ENCODE measurements around the gene SLC4A4. TPM values are rescaled to one million over a fixed set of nuclear protein-coding genes. Genes with fewer than 3 reads are reported as not detected.

Gene SLC4A4
- total RNA-seq, 2 donors from 2014 or later = 48.3 to 89.2 TPM

DNA sequence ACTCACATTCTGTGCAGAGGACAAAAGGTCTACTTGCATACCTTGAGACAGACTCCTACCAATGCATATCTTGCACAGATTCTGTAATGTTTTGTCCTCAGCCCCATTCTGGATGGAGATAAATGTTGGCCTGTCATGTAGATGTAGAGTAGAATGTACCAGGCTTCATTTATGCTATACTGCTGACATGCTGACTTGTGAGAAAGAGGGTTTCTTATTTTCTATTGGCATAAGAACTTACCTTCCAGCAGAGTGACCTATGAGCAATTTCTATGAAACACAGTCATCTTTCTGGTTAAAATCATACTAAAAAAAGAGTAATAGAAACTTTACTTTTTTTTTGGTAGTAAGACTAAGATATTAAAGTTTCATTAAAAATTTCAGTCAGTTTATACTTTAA lies 17.2 kb downstream of the SLC4A4 start:
- TF ChIP-seq, protein P1, sequence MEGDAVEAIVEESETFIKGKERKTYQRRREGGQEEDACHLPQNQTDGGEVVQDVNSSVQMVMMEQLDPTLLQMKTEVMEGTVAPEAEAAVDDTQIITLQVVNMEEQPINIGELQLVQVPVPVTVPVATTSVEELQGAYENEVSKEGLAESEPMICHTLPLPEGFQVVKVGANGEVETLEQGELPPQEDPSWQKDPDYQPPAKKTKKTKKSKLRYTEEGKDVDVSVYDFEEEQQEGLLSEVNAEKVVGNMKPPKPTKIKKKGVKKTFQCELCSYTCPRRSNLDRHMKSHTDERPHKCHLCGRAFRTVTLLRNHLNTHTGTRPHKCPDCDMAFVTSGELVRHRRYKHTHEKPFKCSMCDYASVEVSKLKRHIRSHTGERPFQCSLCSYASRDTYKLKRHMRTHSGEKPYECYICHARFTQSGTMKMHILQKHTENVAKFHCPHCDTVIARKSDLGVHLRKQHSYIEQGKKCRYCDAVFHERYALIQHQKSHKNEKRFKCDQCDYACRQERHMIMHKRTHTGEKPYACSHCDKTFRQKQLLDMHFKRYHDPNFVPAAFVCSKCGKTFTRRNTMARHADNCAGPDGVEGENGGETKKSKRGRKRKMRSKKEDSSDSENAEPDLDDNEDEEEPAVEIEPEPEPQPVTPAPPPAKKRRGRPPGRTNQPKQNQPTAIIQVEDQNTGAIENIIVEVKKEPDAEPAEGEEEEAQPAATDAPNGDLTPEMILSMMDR (IDR thresholded peaks at IDR 0.05) = no peak
- TF ChIP-seq POLR2AphosphoS5 (IDR thresholded peaks at IDR 0.05) (no peak), POLR2A (IDR thresholded peaks at IDR 0.05) (no peak)
- intact Hi-C loops (cut with DNase I) = no loop called here
- no peaks in the 10 kb centered on the region for H3K9me3 ChIP-seq
- DNase-seq (ENCODE audit: low spot score) = no peak
- no peak overlapping the region for H3K4me3 ChIP-seq
- no peaks in the 10 kb centered on the region for H3K27me3 ChIP-seq (replicated peaks; ENCODE audit: insufficient read depth)
- H3K36me3 ChIP-seq = no peaks in the 10 kb centered on the region
- no peaks in the 10 kb centered on the region for H3K4me1 ChIP-seq (replicated peaks)
- H3K27ac ChIP-seq = no peak overlapping the region

DNA sequence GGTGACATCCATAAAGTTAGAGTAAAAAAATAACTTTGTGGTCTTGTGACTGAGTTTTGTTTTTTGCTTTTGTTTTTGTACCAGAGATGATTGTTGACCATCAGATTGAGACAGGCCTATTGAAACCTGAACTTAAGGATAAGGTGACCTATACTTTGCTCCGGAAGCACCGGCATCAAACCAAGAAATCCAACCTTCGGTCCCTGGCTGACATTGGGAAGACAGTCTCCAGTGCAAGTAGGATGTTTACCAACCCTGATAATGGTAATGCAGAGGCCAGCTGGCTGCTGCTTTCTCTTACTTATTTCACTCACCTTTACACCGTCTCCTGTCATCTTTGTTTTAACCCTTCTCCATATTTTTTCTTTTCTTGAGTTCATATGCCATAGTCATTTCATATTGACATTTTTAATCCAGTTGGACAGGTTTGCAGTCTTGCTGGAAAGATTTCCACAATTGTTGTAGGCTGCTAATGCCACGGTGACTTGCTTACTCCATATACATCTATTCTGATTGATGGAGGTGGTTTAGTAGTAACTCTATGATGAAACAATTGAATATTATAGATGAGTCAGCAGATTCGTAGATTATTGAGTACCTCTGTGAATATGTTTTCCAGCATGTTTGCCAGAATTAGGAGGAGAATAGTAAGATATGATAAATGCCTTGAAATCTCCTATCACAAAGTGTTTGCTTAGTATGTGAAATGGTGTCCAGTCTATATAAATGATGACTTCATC lies 18.3 kb downstream of the SLC4A4 start:
- no peak overlapping the region for H3K27ac ChIP-seq
- H3K27me3 ChIP-seq (replicated peaks; ENCODE audit: insufficient read depth) = no peaks in the 10 kb centered on the region
- no peaks in the 10 kb centered on the region for H3K4me1 ChIP-seq (replicated peaks)
- H3K36me3 ChIP-seq = no peaks in the 10 kb centered on the region
- no peak overlapping the region for H3K4me3 ChIP-seq
- DNase-seq (ENCODE audit: low spot score) = no peak
- 83% methylated on average over 6 of the region's 6 CpGs for WGBS
- intact Hi-C loops (cut with DNase I) = no loop called here
- H3K9me3 ChIP-seq = no peaks in the 10 kb centered on the region
- TF ChIP-seq POLR2AphosphoS5 (IDR thresholded peaks at IDR 0.05) (no peak), POLR2A (IDR thresholded peaks at IDR 0.05) (no peak)
- TF ChIP-seq, protein P1 (IDR thresholded peaks at IDR 0.05) = no peak

DNA sequence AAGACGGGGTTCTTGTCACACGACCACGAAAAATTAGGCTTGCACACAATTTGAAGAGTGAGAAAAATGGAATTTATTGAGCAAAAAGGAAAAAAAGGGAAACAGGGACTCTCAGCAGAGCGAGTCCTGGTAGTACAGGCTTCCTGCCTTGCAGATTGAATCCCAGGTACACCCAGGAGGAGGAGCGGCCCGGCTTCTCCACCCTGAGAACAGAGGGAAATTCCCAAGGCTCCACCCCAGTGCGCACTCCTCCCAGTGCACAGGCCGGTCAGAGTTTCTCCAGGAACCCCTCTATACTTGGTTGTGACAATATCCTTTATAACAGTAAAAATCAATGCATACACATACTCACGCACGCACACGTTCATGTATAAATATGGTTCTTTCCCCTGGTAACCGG lies 22.0 kb downstream of the SLC4A4 start:
- no peaks in the 10 kb centered on the region for H3K27me3 ChIP-seq (replicated peaks; ENCODE audit: insufficient read depth)
- no peak overlapping the region for H3K4me3 ChIP-seq
- 97% methylated on average over 12 of the region's 12 CpGs for WGBS
- H3K36me3 ChIP-seq = no peaks in the 10 kb centered on the region
- no peaks in the 10 kb centered on the region for H3K9me3 ChIP-seq
- DNase-seq (ENCODE audit: low spot score) = no peak
- no peaks in the 10 kb centered on the region for H3K4me1 ChIP-seq (replicated peaks)
- intact Hi-C loops (cut with DNase I) = no loop called here
- H3K27ac ChIP-seq = no peak overlapping the region
- TF ChIP-seq POLR2AphosphoS5 (IDR thresholded peaks at IDR 0.05) (no peak), POLR2A (IDR thresholded peaks at IDR 0.05) (no peak)
- TF ChIP-seq, protein P1 (IDR thresholded peaks at IDR 0.05) = no peak

DNA sequence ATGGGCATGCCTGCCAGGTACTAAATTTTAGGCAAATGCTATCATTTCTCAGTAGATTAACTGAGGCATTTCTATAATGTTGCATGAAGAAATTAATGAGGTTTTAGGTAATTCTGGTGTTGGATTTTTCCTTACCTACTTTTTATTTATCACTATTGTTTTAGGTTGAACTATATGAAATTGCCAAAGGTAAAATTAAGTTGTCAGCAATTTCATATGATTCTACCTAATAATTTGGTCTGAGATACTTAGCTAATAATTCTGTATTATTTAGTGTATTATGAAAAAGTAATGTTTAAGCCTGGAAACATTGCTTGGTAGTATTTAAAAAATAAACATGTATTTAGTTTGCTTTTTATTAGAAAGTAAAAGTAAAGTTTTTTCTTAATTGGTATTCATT lies 22.7 kb downstream of the SLC4A4 start:
- intact Hi-C loops (cut with DNase I) = no loop called here

More for the DNA sequence above, 22.7 kb downstream of the SLC4A4 start:
- DNase-seq (ENCODE audit: low spot score) = no peak
- Histone ChIP-seq H3K27me3 (replicated peaks; ENCODE audit: insufficient read depth) (no peaks in the 10 kb centered on the region), H3K4me3 (no peak overlapping the region), H3K4me1 (replicated peaks) (no peaks in the 10 kb centered on the region), H3K9me3 (no peaks in the 10 kb centered on the region), H3K36me3 (no peaks in the 10 kb centered on the region), H3K27ac (no peak overlapping the region)
- TF ChIP-seq, protein P1 (IDR thresholded peaks at IDR 0.05) = no peak
- TF ChIP-seq POLR2AphosphoS5 (IDR thresholded peaks at IDR 0.05) (no peak), POLR2A (IDR thresholded peaks at IDR 0.05) (no peak)
